ENCODE data around the gene ANGPT4.

ANGPT4 gene

GRCh38 chr20:825710-826421, 90.3 kb downstream of the ANGPT4 start:
- no peak for DNase-seq (ENCODE audit: low read depth)

GRCh38 chr20:824916-825315, 91.2 kb downstream of the ANGPT4 start:
- no peak for DNase-seq (ENCODE audit: low read depth)

GRCh38 chr20:824490-824889, 91.6 kb downstream of the ANGPT4 start:
- DNase-seq (ENCODE audit: low read depth) = no peak

- DNase-seq (ENCODE audit: low read depth) = no peak
Observed at GRCh38 chr20:823574-823902, 92.6 kb downstream of the ANGPT4 start.

- no peak for DNase-seq (ENCODE audit: low read depth)
Observed at GRCh38 chr20:822651-823573, 93.2 kb downstream of the ANGPT4 start.

- no peak for DNase-seq (ENCODE audit: low read depth)
Observed at GRCh38 chr20:821731-822065, 94.4 kb downstream of the ANGPT4 start.

GRCh38 chr20:821046-821730, 94.9 kb downstream of the ANGPT4 start:
- no peak for DNase-seq (ENCODE audit: low read depth)

GRCh38 chr20:820323-820953, 95.7 kb downstream of the ANGPT4 start:
- DNase-seq (ENCODE audit: low read depth) = no peak

Data from activated gamma-delta T cell treated with anti-CD3 and anti-CD28 coated beads, Interleukin-2, amount 50 U/mL, for 16 hours (primary cell).